HS-5 (cell line): ENCODE data around the gene OS9.
"Not testable (repeated sequence)": the region's sequence is repeated elsewhere in the genome, so short reads cannot be mapped to it uniquely, and the experiment has no call there.

Source experiments
- DNase-seq: peaks from one replicate; pipeline ENCODE4 v3.0.0-alpha.2; 2012; ENCODE audit warnings: low read depth

OS9 gene

DNA sequence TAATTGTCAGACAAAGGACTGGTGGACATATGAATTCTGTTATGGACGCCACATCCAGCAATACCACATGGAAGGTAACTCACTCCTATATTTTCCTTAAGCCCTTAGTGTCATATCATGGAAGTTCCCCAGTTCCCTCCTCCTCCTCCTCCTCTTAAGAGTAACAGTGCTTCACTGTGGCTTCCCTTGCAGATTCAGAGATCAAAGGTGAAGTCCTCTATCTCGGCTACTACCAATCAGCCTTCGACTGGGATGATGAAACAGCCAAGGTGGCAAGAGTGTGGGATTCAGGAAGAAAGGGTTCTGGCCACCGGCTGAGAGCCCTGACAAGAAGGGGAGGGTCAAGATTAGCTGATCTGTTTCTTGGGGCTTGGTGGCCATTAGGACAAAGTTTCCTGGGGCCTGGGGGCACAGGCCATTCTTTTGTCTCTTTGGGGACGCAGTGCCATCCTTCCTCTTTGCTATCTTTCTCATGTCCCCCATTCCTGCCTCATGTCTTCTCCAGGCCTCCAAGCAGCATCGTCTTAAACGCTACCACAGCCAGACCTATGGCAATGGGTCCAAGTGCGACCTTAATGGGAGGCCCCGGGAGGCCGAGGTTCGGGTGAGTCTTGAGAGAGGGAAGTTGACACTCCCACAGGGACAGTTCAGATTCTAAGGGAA lies 2.0 kb downstream of the OS9 start:
- DNase-seq = no peak

- DNase-seq = no peak
Measured at GRCh38 chr12:57697076-57697475, 3.1 kb downstream of the OS9 start.

DNA sequence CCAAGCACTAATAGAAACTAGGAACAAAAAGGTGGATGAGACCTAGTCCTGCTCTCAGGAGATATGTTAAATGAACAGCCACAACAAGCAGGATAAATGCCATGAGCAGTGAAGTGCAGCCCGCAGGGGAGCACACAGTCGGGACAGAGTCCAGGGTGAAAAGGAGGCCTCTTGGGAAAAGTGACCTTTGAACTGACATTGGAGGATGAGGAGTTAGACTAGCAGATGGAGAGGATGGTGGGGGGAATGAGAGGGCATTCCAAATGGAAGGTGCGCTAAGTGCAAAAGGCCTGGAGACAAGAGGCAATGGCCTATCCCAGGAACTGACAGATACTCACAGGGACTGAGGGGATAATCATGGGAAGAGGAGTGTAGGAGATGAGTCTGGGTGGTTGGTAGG lies 4.5 kb downstream of the OS9 start:
- no peak for DNase-seq

DNA sequence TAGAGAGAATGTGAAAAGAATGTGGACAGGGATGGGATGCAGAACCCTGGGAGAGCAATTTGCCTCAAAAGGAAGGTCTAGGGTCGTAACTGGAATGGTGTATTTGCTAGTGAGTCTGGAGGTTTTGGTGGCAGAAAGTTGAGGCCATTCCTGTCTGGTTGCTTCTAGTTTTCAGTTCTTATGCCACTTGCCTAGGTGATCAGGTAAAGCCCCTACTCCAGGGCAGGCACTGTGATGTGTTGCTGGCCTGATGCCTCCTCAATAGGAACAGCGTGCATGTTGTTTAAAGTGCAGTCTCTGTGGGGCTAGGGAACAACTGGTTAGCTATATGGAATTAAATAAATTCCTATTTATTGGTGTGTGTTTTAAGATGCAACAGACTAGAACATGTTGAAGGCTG lies 6.4 kb downstream of the OS9 start:
- DNase-seq = no peak

DNA sequence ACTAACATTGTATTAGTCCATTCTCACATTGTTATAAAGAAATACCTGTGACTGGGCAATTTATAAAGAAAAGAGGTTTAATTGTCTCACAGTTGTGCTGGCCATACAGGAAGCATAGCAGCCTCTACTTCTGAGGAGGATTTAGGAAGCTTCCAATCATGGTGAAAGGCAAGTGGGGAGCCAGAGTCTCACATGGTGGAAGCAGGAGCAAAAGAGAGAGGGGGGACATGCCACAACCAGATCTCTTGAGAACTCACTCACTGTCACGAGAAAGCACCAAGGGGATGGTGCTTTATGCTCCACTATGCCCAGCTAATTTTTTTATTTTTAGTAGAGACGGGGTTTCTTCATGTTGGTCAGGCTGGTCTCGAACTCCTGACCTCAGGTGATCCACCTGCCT lies 13.3 kb downstream of the OS9 start:
- DNase-seq = no peak

DNA sequence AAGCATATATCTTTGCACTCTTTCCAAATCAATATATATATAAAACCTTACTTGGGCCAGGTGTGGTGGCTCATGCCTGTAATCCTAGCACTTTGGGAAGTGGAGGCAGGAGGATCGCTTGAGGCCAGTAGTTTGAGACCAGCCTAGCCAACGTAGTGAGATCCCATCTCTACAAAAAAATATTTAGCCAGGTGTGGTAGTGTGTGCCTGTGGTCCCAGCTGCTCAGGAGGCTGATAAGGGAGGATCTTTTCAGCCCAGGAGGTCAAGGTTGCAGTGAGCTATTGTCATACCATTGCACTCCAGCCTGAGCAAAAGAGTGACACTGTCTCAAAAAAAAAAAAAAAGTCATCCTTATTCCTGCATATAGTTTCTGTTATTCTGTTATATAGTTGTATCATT lies 14.4 kb downstream of the OS9 start:
- no peak for DNase-seq

DNA sequence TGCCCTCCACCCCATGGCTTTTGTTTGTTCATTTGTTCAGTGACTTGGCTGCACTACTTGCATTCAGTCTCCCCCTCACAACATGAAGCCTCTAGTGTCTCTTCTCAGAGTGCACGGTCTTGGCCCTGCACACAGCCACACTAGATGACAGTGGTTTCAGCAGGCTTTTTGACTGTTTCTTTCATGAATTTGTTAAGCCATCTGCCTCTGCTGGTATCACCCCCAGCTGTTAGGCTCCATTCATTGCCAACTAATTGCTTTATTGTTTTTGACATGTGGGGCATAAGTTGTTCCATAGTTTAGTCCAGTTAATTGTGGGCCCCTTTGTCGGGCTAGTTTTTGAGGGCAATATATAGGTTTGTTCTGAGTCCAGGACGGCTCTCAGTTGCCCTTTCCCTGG lies 18.8 kb downstream of the OS9 start:
- DNase-seq = no peak

GRCh38 chr12:57713209-57713608 lies 19.3 kb downstream of the OS9 start:
- no peak for DNase-seq

DNA sequence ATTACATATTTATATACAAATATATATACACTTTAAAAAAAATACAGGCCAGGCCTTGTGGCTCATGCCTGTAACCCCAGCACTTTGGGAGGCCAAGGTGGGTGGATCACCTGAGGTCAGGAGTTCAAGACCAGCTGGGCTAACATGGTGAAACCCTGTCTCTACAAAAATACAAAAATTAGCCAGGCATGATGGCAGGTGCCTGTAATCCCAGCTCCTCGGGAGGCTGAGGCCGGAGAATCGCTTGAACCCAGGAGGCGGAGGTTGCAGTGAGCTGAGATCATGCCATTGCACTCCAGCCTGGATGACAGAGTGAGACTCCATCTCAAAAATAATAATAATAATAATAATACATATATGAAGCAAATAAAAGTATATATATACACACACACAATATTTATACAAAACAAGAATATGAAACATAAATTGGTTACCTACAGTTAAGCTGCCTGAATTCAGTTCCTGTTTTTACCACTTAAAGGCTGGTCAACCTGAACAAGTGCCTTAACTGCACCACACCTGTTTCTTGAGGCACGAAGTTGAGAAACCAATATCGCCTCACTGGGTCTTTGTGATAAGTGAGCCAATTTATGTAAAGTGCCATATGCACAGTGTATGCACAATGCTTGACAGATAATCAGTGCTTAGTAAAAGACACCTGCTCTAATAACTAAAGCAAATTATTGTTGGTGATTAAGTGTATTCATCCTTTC lies 21.3 kb downstream of the OS9 start:
- not testable (repeated sequence) for DNase-seq

GRCh38 chr12:57715786-57716185 lies 21.9 kb downstream of the OS9 start:
- no peak for DNase-seq

DNA sequence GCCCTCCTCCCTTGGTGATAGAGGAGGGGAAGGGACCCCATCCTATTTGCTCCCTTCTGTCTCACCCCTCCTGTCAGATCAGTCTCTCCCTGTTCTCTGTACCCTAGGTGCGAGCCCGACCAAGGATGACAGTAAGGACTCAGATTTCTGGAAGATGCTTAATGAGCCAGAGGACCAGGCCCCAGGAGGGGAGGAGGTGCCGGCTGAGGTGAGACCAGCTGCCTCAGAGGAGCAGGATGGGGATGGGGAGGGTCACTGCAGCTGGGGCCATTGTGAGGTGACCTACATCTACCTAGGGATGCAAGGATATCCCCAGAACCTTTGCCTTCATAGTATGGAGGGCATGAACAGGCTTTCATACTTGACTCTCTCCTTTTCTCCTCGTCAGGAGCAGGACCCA lies 22.4 kb downstream of the OS9 start:
- no peak for DNase-seq

GRCh38 chr12:57717131-57717530 lies 23.2 kb downstream of the OS9 start:
- no peak for DNase-seq

DNA sequence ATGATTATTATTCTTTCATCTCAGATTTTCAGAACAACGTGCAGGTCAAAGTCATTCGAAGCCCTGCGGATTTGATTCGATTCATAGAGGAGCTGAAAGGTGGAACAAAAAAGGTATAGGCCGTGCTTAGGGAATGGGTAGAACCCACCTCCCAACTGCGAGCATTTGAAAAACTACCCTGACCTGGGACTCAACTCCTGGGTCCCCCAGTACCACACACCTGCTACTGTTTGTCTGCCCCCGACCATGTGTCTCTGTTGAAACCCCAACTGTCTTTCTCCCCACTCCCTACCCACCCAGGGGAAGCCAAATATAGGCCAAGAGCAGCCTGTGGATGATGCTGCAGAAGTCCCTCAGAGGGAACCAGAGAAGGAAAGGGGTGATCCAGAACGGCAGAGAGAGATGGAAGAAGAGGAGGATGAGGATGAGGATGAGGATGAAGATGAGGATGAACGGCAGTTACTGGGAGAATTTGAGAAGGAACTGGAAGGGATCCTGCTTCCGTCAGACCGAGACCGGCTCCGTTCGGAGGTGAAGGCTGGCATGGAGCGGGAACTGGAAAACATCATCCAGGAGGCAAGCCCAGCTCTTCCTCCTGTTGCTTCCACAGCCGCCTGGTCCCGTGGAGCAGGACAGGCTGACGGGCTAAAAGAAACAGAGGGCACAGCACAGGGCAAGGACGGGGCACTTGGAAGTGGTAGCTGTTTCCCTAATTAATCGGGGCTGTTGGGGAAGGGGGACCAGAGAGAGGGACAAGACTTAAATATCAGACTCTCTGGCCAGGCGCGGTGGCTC lies 24.1 kb downstream of the OS9 start:
- DNase-seq = no peak

DNA sequence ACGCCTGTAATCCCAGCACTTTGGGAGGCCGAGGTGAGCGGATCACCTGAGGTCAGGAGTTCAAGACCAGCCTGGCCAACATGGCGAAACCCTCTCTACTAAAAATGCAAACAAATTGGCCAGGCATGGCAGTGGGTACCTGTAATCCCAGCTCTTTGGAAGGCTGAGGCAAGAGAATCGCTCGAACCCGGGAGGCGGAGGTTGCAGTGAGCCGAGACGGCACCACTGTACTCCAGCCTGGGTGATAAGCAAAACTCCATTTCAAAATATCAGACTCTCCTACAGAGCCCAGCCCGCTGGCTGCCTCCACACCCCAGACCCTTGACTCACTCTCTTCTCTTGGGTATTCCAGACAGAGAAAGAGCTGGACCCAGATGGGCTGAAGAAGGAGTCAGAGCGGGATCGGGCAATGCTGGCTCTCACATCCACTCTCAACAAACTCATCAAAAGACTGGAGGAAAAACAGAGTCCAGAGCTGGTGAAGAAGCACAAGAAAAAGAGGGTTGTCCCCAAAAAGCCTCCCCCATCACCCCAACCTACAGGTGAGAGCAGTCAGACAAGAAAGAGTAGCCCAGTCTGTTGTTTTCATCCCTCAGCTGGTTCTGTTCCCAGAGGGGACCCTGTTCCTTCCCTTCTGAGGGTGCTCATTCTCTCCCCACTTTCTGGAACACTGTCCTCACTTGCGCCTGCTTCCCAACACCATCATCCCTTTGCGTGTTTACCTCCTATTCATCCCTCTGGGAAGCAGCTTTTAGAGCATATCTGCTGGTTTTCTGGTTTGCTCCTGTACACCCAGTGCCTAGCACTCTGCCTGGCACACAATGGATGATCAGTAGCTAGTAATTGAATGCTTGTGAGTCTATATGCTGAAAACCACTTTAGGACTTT lies 25.0 kb downstream of the OS9 start:
- no peak for DNase-seq

DNA sequence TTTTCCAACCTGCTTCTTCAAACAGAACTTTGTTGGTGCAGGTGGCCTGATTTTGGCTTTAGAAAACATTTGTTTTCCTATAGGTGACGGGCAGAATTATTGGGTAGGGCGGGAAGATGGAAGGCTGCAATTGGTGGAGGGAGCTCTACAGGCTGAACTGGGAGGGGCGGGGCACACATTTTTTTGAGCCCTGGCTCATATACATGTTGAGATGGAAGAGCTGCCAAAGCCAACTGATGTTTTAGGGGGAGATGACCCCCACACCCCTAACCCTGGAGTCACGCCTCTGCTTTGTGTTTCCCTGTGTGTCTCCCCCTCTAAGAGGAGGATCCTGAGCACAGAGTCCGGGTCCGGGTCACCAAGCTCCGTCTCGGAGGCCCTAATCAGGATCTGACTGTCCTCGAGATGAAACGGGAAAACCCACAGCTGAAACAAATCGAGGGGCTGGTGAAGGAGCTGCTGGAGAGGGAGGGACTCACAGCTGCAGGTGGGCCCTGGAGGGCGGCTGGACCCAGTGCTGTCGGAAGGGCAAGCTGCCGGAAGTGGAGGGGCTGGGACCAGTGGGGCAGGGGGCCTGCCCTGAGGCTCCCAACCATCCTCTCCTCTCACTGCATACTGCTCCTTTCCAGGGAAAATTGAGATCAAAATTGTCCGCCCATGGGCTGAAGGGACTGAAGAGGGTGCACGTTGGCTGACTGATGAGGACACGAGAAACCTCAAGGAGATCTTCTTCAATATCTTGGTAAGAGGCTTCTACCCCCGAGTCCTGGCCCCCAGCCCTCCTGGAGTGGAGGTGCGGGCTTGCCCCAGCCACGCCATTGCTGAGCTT lies 26.1 kb downstream of the OS9 start:
- DNase-seq = no peak

GRCh38 chr12:57720606-57721595 lies 27.0 kb downstream of the OS9 start:
- DNase-seq = no peak

DNA sequence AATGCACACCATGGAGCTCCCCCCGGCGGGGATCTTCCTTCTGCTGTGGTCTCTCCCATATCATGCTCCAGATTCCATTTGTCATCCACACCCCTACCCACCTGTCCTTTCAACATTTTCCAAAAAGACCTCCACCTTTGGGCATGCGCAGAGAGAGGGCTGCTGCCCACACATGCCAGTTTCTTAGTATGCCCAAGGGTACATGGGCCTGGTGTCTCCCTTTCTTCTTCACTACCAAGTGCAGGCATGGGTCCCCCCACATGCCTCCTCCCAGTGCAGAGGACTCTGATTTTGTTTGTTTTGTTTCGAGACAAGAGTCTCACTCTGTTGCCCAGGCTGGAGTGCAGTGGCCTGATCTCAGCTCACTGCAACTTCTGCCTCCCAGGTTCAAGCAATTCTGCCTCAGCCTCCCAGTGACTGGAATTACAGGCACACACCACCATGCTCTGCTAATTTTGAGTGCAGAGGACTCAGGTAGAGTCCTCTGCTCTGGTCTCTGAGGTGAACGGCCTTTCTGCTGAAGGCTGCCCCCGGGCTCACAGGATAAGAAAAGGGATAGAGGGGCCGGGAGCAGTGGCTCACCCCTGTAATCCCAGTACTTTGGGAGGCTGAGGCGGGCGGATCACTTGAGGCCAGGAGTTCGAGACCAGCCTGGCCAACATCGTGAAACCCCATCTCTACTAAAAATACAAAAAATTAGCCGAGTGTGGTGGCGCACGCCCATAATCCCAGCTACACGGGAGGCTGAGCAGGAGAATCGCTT lies 28.1 kb downstream of the OS9 start:
- not testable (repeated sequence) for DNase-seq

DNA sequence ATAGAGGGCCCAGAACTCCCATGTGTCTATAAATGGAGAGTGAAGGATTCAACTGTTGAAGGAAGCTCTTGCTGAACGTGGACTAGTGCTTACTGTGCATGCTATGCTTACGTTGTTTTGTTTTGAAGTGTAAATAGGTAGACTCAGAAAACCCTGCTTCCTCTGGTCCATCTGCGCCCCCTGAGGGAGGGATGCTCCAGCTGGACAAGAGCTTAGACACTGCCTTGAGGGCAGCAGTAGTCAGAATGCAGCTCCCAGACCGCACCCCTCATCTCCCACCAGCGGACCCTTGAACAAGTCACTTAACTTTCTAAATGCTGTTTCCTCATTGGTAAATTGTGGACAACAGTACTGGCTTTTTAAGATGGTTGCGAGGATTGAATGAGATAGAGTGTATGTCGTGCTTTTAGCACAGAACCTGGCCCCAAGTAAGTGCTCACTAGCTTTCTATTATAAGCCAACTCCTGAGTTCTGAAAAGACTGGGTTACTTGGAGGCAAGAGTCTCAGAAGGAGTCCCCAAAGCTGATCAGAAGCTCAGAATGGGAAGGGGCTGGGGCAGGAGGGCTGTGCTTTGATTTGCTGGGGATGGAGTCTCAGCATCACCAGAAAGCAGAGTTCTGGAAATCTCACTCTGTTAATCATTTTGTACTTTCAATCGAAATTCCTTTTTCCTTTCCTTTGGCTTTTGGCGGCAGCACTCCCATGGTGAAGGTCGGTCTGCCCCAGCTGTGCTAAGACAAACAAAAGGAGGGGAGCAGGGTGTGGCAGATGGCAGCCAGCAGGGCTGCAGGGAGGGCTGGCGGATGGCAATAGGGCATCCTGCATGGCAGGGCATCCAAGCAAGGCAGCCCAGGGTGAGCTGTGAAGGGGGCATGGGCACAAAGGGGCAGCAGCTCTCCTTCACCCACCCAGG lies 29.0 kb downstream of the OS9 start:
- no peak for DNase-seq
